HepG2 (cell line): Measurements from ENCODE around the gene DIP2C.

Source experiments
- CEBPB ChIP-seq: IDR thresholded peaks from 2 replicates; pipeline ENCODE4 v1.6.1; 2011; ENCODE audit warnings: low read depth, low read length, improper control_type of control experiment, borderline replicate concordance
- NFRKB ChIP-seq: fragments of 450-650 bp; IDR thresholded peaks from 2 replicates; pipeline ENCODE4 v1.6.1; 2017
- ZBTB21 ChIP-seq: sonication (generic); formaldehyde crosslinking; IDR thresholded peaks from 2 replicates; pipeline ENCODE4 v1.4.0; 2020; ENCODE audit warnings: missing genetic modification reagents

GRCh38 chr10:637771-638195 is 51.7 kb downstream of the DIP2C start:
- TF ChIP-seq NFRKB (no peak), CEBPB (no peak), ZBTB21 (no peak)
